Subcutaneous abdominal adipose tissue (tissue), 5 donors: ENCODE results near the gene RBM19.

ENCODE experiments used
- H3K27ac ChIP-seq: one replicate; pipeline ENCODE4 v1.7.0; 2013; ENCODE audit warnings: low read depth, mild to moderate bottlenecking, inconsistent platforms, low read length, moderate library complexity
- H3K27me3 ChIP-seq, 5 donors: one replicate each; pipeline ENCODE4 v1.7.0; 2013; ENCODE audit warnings: low read length in 5 of 5, inconsistent platforms in 1 of 5; ENCODE audit not compliant: control insufficient read depth in 5 of 5, insufficient read depth in 4 of 5
- H3K36me3 ChIP-seq, 5 donors: one replicate each; pipeline ENCODE4 v1.7.0; 2013; ENCODE audit warnings: low read length in 5 of 5; ENCODE audit not compliant: control insufficient read depth in 5 of 5, insufficient read depth in 5 of 5
- H3K4me1 ChIP-seq, 5 donors: one replicate each; pipeline ENCODE4 v1.7.0; 2013; ENCODE audit warnings: low read length in 5 of 5, mild to moderate bottlenecking in 3 of 5, moderate library complexity in 1 of 5; ENCODE audit not compliant: control insufficient read depth in 5 of 5, insufficient read depth in 5 of 5
- H3K4me3 ChIP-seq, 5 donors: one replicate each; pipeline ENCODE4 v1.7.0; 2013; ENCODE audit warnings: low read length in 5 of 5, low read depth in 1 of 5
- H3K9ac ChIP-seq, 5 donors: one replicate each; pipeline ENCODE4 v1.7.0; 2013; ENCODE audit warnings: low read length in 5 of 5, mild to moderate bottlenecking in 4 of 5, moderate library complexity in 3 of 5
- H3K9me3 ChIP-seq, 5 donors: one replicate each; pipeline ENCODE4 v1.7.0; 2013; ENCODE audit warnings: low read length in 5 of 5; ENCODE audit not compliant: control insufficient read depth in 5 of 5
- donor health status: healthy.
- donor health status: healthy.
- donor health status: healthy.
- donor health status: healthy.
- donor health status: healthy.

Gene RBM19

GRCh38 chr12:113876160-113876559 lies 90.0 kb downstream of the RBM19 start:
- H3K27me3 ChIP-seq: no peaks in the 10 kb centered on the region
- peaks cover 0 to 2% (median 0%) of the 10 kb centered on the region in 5 donors for H3K4me1 ChIP-seq
- no peak overlapping the region for H3K4me3 ChIP-seq
- peaks cover 0 to 2% (median 0%) of the 10 kb centered on the region in 5 donors for H3K9me3 ChIP-seq
- no peak overlapping the region for H3K9ac ChIP-seq
- peaks cover 0 to 43% (median 7%) of the 10 kb centered on the region in 5 donors for H3K36me3 ChIP-seq
- H3K27ac ChIP-seq: no peak overlapping the region

- Histone ChIP-seq H3K36me3 (peaks cover 0 to 41% (median 7%) of the 10 kb centered on the region in 5 donors), H3K9me3 (peaks cover 0 to 2% (median 0%) of the 10 kb centered on the region in 5 donors), H3K4me3 (no peak overlapping the region), H3K9ac (no peak overlapping the region), H3K27ac (no peak overlapping the region), H3K27me3 (no peaks in the 10 kb centered on the region), H3K4me1 (peaks cover 0 to 2% (median 0%) of the 10 kb centered on the region in 5 donors)
Measured at GRCh38 chr12:113875691-113876090, 90.4 kb downstream of the RBM19 start.

- Histone ChIP-seq H3K36me3 (peaks cover 0 to 46% (median 7%) of the 10 kb centered on the region in 5 donors), H3K4me1 (peaks cover 0 to 2% (median 0%) of the 10 kb centered on the region in 5 donors), H3K9me3 (peaks cover 0 to 2% (median 0%) of the 10 kb centered on the region in 5 donors), H3K27ac (peak overlapping the region; percentile 17), H3K27me3 (no peaks in the 10 kb centered on the region), H3K9ac (no peak overlapping the region), H3K4me3 (no peak overlapping the region)
Measured at GRCh38 chr12:113874999-113875561, 91.0 kb downstream of the RBM19 start.

GRCh38 chr12:113874326-113874725 lies 91.8 kb downstream of the RBM19 start:
- H3K9ac ChIP-seq: no peak overlapping the region
- no peak overlapping the region for H3K4me3 ChIP-seq
- H3K4me1 ChIP-seq: peaks cover 0 to 2% (median 0%) of the 10 kb centered on the region in 5 donors
- H3K36me3 ChIP-seq: peaks cover 0 to 49% (median 9%) of the 10 kb centered on the region in 5 donors
- no peak overlapping the region for H3K27ac ChIP-seq
- H3K27me3 ChIP-seq: no peaks in the 10 kb centered on the region
- H3K9me3 ChIP-seq: peaks cover 0 to 2% (median 0%) of the 10 kb centered on the region in 5 donors

GRCh38 chr12:113873740-113874139 lies 92.4 kb downstream of the RBM19 start:
- no peak overlapping the region for H3K4me3 ChIP-seq
- no peak overlapping the region for H3K9ac ChIP-seq
- H3K36me3 ChIP-seq: peaks cover 0 to 45% (median 10%) of the 10 kb centered on the region in 5 donors
- peaks cover 0 to 2% (median 0%) of the 10 kb centered on the region in 5 donors for H3K4me1 ChIP-seq
- no peaks in the 10 kb centered on the region for H3K27me3 ChIP-seq
- no peak overlapping the region for H3K27ac ChIP-seq
- peaks cover 0 to 2% (median 0%) of the 10 kb centered on the region in 5 donors for H3K9me3 ChIP-seq

- no peak overlapping the region for H3K4me3 ChIP-seq
- H3K36me3 ChIP-seq: peaks cover 0 to 30% (median 10%) of the 10 kb centered on the region in 5 donors
- H3K27ac ChIP-seq: no peak overlapping the region
- peaks cover 0 to 5% (median 2%) of the 10 kb centered on the region in 5 donors for H3K4me1 ChIP-seq
- H3K9ac ChIP-seq: no peak overlapping the region
- no peaks in the 10 kb centered on the region for H3K27me3 ChIP-seq
- no peaks in the 10 kb centered on the region for H3K9me3 ChIP-seq
Measured at GRCh38 chr12:113870890-113871289, 95.2 kb downstream of the RBM19 start.

- H3K27ac ChIP-seq: no peak overlapping the region
- peaks cover 0 to 5% (median 0%) of the 10 kb centered on the region in 5 donors for H3K4me1 ChIP-seq
Measured at GRCh38 chr12:113870035-113870434, 96.1 kb downstream of the RBM19 start.

GRCh38 chr12:113868365-113868764 lies 97.8 kb downstream of the RBM19 start:
- Histone ChIP-seq H3K36me3 (peaks cover 0 to 11% (median 3%) of the 10 kb centered on the region in 5 donors), H3K4me3 (no peak overlapping the region), H3K27me3 (no peaks in the 10 kb centered on the region), H3K9me3 (no peaks in the 10 kb centered on the region), H3K9ac (no peak overlapping the region), H3K4me1 (peaks cover 0 to 5% (median 0%) of the 10 kb centered on the region in 5 donors), H3K27ac (no peak overlapping the region)

More at GRCh38 chr12:113870035-113870434, 96.1 kb downstream of the RBM19 start:
- Histone ChIP-seq H3K9ac (no peak overlapping the region), H3K9me3 (no peaks in the 10 kb centered on the region), H3K36me3 (peaks cover 0 to 22% (median 10%) of the 10 kb centered on the region in 5 donors), H3K4me3 (no peak overlapping the region), H3K27me3 (no peaks in the 10 kb centered on the region)

GRCh38 chr12:113867258-113867657 lies 98.9 kb downstream of the RBM19 start:
- H3K36me3 ChIP-seq: peaks cover 0 to 13% (median 3%) of the 10 kb centered on the region in 5 donors
- H3K4me1 ChIP-seq: peaks cover 0 to 5% (median 0%) of the 10 kb centered on the region in 5 donors
- no peak overlapping the region for H3K27ac ChIP-seq
- no peaks in the 10 kb centered on the region for H3K9me3 ChIP-seq
- H3K4me3 ChIP-seq: no peak overlapping the region
- H3K9ac ChIP-seq: no peak overlapping the region
- H3K27me3 ChIP-seq: no peaks in the 10 kb centered on the region

GRCh38 chr12:113866496-113866895 lies 99.6 kb downstream of the RBM19 start:
- Histone ChIP-seq H3K4me3 (no peak overlapping the region), H3K9me3 (no peaks in the 10 kb centered on the region), H3K27ac (no peak overlapping the region), H3K27me3 (no peaks in the 10 kb centered on the region), H3K9ac (no peak overlapping the region), H3K4me1 (peaks cover 0 to 5% (median 0%) of the 10 kb centered on the region in 5 donors), H3K36me3 (peaks cover 0 to 17% (median 3%) of the 10 kb centered on the region in 5 donors)
